CD14-positive monocyte (primary cell): ENCODE data around the gene PRAME. TPM values are rescaled to one million over a fixed set of nuclear protein-coding genes. Genes with fewer than 3 reads are reported as not detected.
"Not testable (repeated sequence)": the region's sequence is repeated elsewhere in the genome, so short reads cannot be mapped to it uniquely, and the experiment has no call there.

Experiments
- DNase-seq, 3 donors: peaks; one replicate each; pipeline ENCODE4 v3.0.0-alpha.2; 2011 to 2022
- H2AFZ ChIP-seq: 2 replicates; pipeline ENCODE4 v1.6.0; 2012; ENCODE audit warnings: mild to moderate bottlenecking, low read depth, low read length, inconsistent platforms; ENCODE audit not compliant: insufficient read depth, poor library complexity, severe bottlenecking
- H3K27ac ChIP-seq, 2 donors: 1 replicate in 1 of 2; 2 replicates in 1 of 2; pipeline ENCODE4 v1.5.1; 2012 to 2013; ENCODE audit warnings: low read length in 2 of 2, control low read depth in 1 of 2, inconsistent platforms in 1 of 2, low read depth in 1 of 2, mild to moderate bottlenecking in 1 of 2
- H3K27me3 ChIP-seq, 2 donors: one replicate each; pipeline versions ENCODE4 v1.6.0 to v1.6.1; 2011 to 2013; ENCODE audit warnings: low read length in 2 of 2; ENCODE audit not compliant: control insufficient read depth in 2 of 2, insufficient read depth in 2 of 2
- H3K36me3 ChIP-seq, 2 donors: replicated peaks in 1 of 2; 1 replicate in 1 of 2; 2 replicates in 1 of 2; pipeline versions ENCODE4 v1.5.1 to v1.6.1; 2012 to 2013; ENCODE audit warnings: low read length in 2 of 2, control low read depth in 1 of 2, inconsistent platforms in 1 of 2, mild to moderate bottlenecking in 1 of 2; ENCODE audit not compliant: insufficient read depth in 2 of 2, control insufficient read depth in 1 of 2
- H3K4me1 ChIP-seq, 2 donors: 1 replicate in 1 of 2; 2 replicates in 1 of 2; pipeline versions ENCODE4 v1.5.1 to v1.6.1; 2012 to 2013; ENCODE audit warnings: low read length in 2 of 2, control low read depth in 1 of 2, inconsistent platforms in 1 of 2, mild to moderate bottlenecking in 1 of 2, moderate library complexity in 1 of 2; ENCODE audit not compliant: insufficient read depth in 2 of 2, control insufficient read depth in 1 of 2
- H3K4me2 ChIP-seq: replicated peaks from 2 replicates; pipeline ENCODE3; 2012; ENCODE audit warnings: low read length, moderate library complexity, mild to moderate bottlenecking; ENCODE audit not compliant: poor library complexity, severe bottlenecking; ENCODE audit errors: extremely low read depth
- H3K4me3 ChIP-seq, 3 experiments: fragments of 200-600 bp in 1 of 3; sonication (generic) in 1 of 3; replicated peaks in 1 of 3; 1 replicate in 2 of 3; 2 replicates in 1 of 3; pipeline ENCODE4 v1.5.1; 2011 to 2013; ENCODE audit warnings: low read length in 3 of 3, mild to moderate bottlenecking in 3 of 3, control low read depth in 2 of 3, low read depth in 2 of 3, inconsistent platforms in 1 of 3, moderate library complexity in 1 of 3
- H3K79me2 ChIP-seq: 2 replicates; pipeline ENCODE4 v1.6.0; 2012; ENCODE audit warnings: mild to moderate bottlenecking, control low read depth, inconsistent platforms, low read length, moderate library complexity; ENCODE audit not compliant: insufficient read depth
- H3K9ac ChIP-seq: 2 replicates; pipeline ENCODE4 v1.6.0; 2017; ENCODE audit warnings: low read length, mild to moderate bottlenecking; ENCODE audit not compliant: insufficient read depth, poor library complexity, severe bottlenecking
- H3K9me3 ChIP-seq, 2 donors: replicated peaks in 1 of 2; 1 replicate in 1 of 2; 2 replicates in 1 of 2; pipeline versions ENCODE4 v1.5.1 to v1.6.1; 2012 to 2013; ENCODE audit warnings: low read length in 2 of 2, control low read depth in 1 of 2; ENCODE audit not compliant: control insufficient read depth in 1 of 2, insufficient read depth in 1 of 2
- H4K20me1 ChIP-seq: 2 replicates; pipeline ENCODE4 v1.6.0; 2012; ENCODE audit warnings: mild to moderate bottlenecking, low read length, control low read depth, moderate library complexity; ENCODE audit not compliant: insufficient read depth
- H3K27ac Mint-ChIP-seq, 7 donors: one replicate each; pipeline ENCODE4 v1.8.0; 2020; ENCODE audit warnings: mild to moderate bottlenecking in 7 of 7, mixed read lengths in 7 of 7, moderate library complexity in 6 of 7, inconsistent platforms in 2 of 7
- H3K27me3 Mint-ChIP-seq, 3 donors: one replicate each; pipeline ENCODE4 v1.8.0; 2021 to 2022; ENCODE audit warnings: low read depth in 3 of 3, mild to moderate bottlenecking in 3 of 3, mixed read lengths in 3 of 3, moderate library complexity in 3 of 3, inconsistent platforms in 1 of 3
- H3K36me3 Mint-ChIP-seq, 2 donors: one replicate each; pipeline ENCODE4 v1.8.0; 2020; ENCODE audit warnings: mixed read lengths in 2 of 2, inconsistent platforms in 1 of 2, mild to moderate bottlenecking in 1 of 2
- H3K4me1 Mint-ChIP-seq: one replicate; pipeline ENCODE4 v1.8.0; 2020; ENCODE audit warnings: mild to moderate bottlenecking, mixed read lengths
- H3K4me3 Mint-ChIP-seq, 2 donors: one replicate each; pipeline ENCODE4 v1.8.0; 2020; ENCODE audit warnings: mild to moderate bottlenecking in 2 of 2, mixed read lengths in 2 of 2, moderate library complexity in 1 of 2
- H3K9me3 Mint-ChIP-seq, 7 donors: one replicate each; pipeline ENCODE4 v1.8.0; 2020 to 2022; ENCODE audit warnings: mixed read lengths in 7 of 7, mild to moderate bottlenecking in 6 of 7, moderate library complexity in 6 of 7, inconsistent platforms in 2 of 7
- WGBS: methylation state at CpG from one replicate; pipeline ENCODE4 v1.1.5; 2013; ENCODE audit warnings: missing lambda C conversion rate; ENCODE audit not compliant: insufficient coverage; 5-methylcytosine and 5-hydroxymethylcytosine counted together
- intact Hi-C, 2 donors: fragments of 100-400 bp; cut with micrococcal nuclease; formaldehyde crosslinking; loops; one replicate each; pipeline versions ENCODE4 v1.15.0 to v1.15.1; 2023
- polyA minus RNA-seq: library from RNA; depleted of rRNA, polyadenylated mRNA; stranded (reverse); fragments of >200 nt; gene quantifications from 2 replicates; pipeline ENCODE4 v1.2.3, GENCODE V29; 2012
- polyA plus RNA-seq, 3 donors: library from polyadenylated mRNA; depleted of rRNA in 1 of 3; unstranded in 2 of 3; stranded (reverse) in 1 of 3; fragments of 300-500 nt in 2 of 3; fragments of >200 nt in 1 of 3; fragmentation: Illumina TruSeq in 2 of 3; gene quantifications; 1 replicate in 2 of 3; 2 replicates in 1 of 3; pipeline ENCODE4 v1.2.3, GENCODE V29; 2012 to 2021
- total RNA-seq, 12 experiments: library from RNA in 1 of 12; stranded (reverse) in 1 of 12; fragments of 120-200 nt in 1 of 12; gene quantifications; one replicate each; pipeline ENCODE4 v1.2.4 and lab custom pipeline; 2013 to 2026; ENCODE audit warnings: mixed read lengths in 6 of 12, inconsistent platforms in 1 of 12
- TF ChIP-seq, protein P1 (sequence below): fragments of 200-600 bp; IDR thresholded peaks from one replicate; pipeline ENCODE4 v1.8.0; 2022; ENCODE audit warnings: antibody characterized with exemption, mild to moderate bottlenecking

PRAME gene
- total RNA-seq (2013), result not detected
- polyA plus RNA-seq (not detected), polyA minus RNA-seq (3.7 and 6.5 TPM in 2 replicates), total RNA-seq (lab: John Stamatoyannopoulos, UW) (0 to 2.4 (median 0.08) reads per million in 11 experiments)

DNA sequence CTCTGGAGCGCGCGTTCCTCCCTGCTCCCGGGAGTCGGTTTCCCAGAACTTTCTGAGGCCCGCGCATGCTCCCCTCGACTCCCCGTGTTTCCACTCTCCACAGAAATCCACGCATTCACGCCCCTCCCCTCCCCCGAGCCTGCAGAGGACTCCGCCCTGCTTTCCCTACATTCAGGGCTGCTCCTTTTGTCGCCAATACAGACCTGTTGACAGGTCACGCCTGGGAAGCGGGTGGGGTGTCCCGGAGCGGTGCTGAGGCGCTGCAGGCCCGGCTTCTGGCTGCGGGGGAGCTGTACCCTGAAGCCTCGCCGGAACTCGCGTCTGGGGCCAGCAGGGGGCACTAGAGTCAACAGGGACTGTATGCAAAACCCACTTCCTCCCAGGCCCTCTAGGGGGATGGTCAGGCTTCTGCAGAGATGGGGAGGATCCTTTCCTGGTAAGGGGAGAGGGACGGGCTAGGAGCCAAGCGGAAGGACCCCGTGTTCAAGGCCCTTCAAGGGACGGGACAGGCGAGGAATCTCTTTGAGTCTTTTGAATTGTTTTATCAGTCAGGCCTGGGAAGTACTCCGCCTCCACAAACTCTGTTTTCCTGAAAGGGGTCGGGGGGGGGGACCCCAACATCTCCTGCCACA is at the start of gene PRAME:
PRAME (minus strand) TSS at position 294 of the 632 bp plus-strand sequence. CDS start 2,433 bp downstream, outside the sequence.
- no peaks in the 10 kb centered on the region for H4K20me1 ChIP-seq
- Mint-ChIP-seq H3K27me3 (peaks cover 0 to 2% (median 0%) of the 10 kb centered on the region in 3 donors), H3K36me3 (no peaks in the 10 kb centered on the region), H3K4me3 (no peak within 1 kb of the TSS), H3K9me3 (peaks cover 0 to 4% (median 1%) of the 10 kb centered on the region in 7 donors), H3K27ac (peak within 1 kb of the TSS in 1 of 7 donors; percentile 30), H3K4me1 (peaks cover 16% of the 10 kb centered on the region)
- no peaks in the 10 kb centered on the region for H3K36me3 ChIP-seq
- TF ChIP-seq, protein P1, sequence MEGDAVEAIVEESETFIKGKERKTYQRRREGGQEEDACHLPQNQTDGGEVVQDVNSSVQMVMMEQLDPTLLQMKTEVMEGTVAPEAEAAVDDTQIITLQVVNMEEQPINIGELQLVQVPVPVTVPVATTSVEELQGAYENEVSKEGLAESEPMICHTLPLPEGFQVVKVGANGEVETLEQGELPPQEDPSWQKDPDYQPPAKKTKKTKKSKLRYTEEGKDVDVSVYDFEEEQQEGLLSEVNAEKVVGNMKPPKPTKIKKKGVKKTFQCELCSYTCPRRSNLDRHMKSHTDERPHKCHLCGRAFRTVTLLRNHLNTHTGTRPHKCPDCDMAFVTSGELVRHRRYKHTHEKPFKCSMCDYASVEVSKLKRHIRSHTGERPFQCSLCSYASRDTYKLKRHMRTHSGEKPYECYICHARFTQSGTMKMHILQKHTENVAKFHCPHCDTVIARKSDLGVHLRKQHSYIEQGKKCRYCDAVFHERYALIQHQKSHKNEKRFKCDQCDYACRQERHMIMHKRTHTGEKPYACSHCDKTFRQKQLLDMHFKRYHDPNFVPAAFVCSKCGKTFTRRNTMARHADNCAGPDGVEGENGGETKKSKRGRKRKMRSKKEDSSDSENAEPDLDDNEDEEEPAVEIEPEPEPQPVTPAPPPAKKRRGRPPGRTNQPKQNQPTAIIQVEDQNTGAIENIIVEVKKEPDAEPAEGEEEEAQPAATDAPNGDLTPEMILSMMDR, result peak; percentile 85
- no peak within 1 kb of the TSS for H3K4me3 ChIP-seq
- H3K9ac ChIP-seq, result no peak within 1 kb of the TSS
- no peaks in the 10 kb centered on the region for H3K27me3 ChIP-seq
- H2AFZ ChIP-seq, result no peak within 1 kb of the TSS
- H3K4me2 ChIP-seq, result no peak within 1 kb of the TSS
- H3K27ac ChIP-seq, result no peak within 1 kb of the TSS
- no peaks in the 10 kb centered on the region for H3K9me3 ChIP-seq
- peaks cover 5 to 19% of the 10 kb centered on the region in 2 donors for H3K4me1 ChIP-seq
- DNase-seq, result peak; percentile 31 to 64 (median 42)
- WGBS, result 60% methylated on average over 24 of the region's 32 CpGs
- H3K79me2 ChIP-seq, result no peaks in the 10 kb centered on the region
- intact Hi-C loops, result no loop called here

- H3K36me3 ChIP-seq, H3K36me3 Mint-ChIP-seq, H3K27me3 Mint-ChIP-seq, H3K4me2 ChIP-seq, H3K27me3 ChIP-seq, H3K4me3 ChIP-seq, H3K27ac Mint-ChIP-seq, H3K79me2 ChIP-seq, H4K20me1 ChIP-seq, H3K4me3 Mint-ChIP-seq, H3K9me3 Mint-ChIP-seq, intact Hi-C loops, H3K4me1 ChIP-seq, H3K4me1 Mint-ChIP-seq, H2AFZ ChIP-seq, H3K9me3 ChIP-seq, H3K27ac ChIP-seq, DNase-seq, H3K9ac ChIP-seq: not testable (repeated sequence)
- WGBS, result 95% methylated on average over 3 of the region's 3 CpGs
These were observed 49.0 kb upstream of the PRAME start for GRCh38 chr22:22608022-22608421.
